Sigmoid colon (tissue), 7 donors: ENCODE measurements around the gene HK3. TPM values are rescaled to one million over a fixed set of nuclear protein-coding genes. Genes with fewer than 3 reads are reported as not detected.

ENCODE experiments used
- DNase-seq: peaks from one replicate; pipeline ENCODE4 v3.0.0-alpha.2; 2019
- H3K27ac ChIP-seq, 4 donors: fragments of 200-600 bp; sonication (generic); one replicate each; pipeline ENCODE4 v1.5.1; 2016 to 2019; ENCODE audit warnings: mild to moderate bottlenecking in 1 of 4
- H3K27me3 ChIP-seq, 3 donors: fragments of 200-600 bp; sonication (generic); one replicate each; pipeline ENCODE4 v1.5.1; 2019; ENCODE audit warnings: mild to moderate bottlenecking in 1 of 3
- H3K36me3 ChIP-seq, 4 donors: fragments of 200-600 bp; sonication (generic); one replicate each; pipeline ENCODE4 v1.5.1; 2016 to 2019
- H3K4me1 ChIP-seq, 4 donors: fragments of 200-600 bp; sonication (generic); one replicate each; pipeline ENCODE4 v1.5.1; 2017 to 2019
- H3K4me3 ChIP-seq, 4 donors: fragments of 200-600 bp; sonication (generic); one replicate each; pipeline ENCODE4 v1.5.1; 2017 to 2019; ENCODE audit warnings: mild to moderate bottlenecking in 2 of 4, moderate library complexity in 1 of 4
- H3K9me3 ChIP-seq, 4 donors: fragments of 200-600 bp in 3 of 4; sonication (generic) in 3 of 4; one replicate each; pipeline versions ENCODE4 v1.5.1 to v1.6.1; 2013 to 2019
- EP300 ChIP-seq, 4 donors: sonication (generic); formaldehyde crosslinking; IDR thresholded peaks; one replicate each; pipeline ENCODE4 v1.6.1; 2017; ENCODE audit warnings: antibody characterized with exemption in 4 of 4
- POLR2A ChIP-seq, 2 donors: fragments of 450-650 bp; IDR thresholded peaks; one replicate each; pipeline ENCODE4 v1.6.1; 2016; ENCODE audit warnings: antibody characterized with exemption in 2 of 2, mild to moderate bottlenecking in 2 of 2, moderate library complexity in 2 of 2
- POLR2AphosphoS5 ChIP-seq, 4 donors: sonication (generic); formaldehyde crosslinking; IDR thresholded peaks; one replicate each; pipeline ENCODE4 v1.6.1; 2017; ENCODE audit warnings: antibody characterized with exemption in 4 of 4
- WGBS, 2 donors: extraction: QIAGEN DNeasy Blood & Tissue Kit; methylation state at CpG; one replicate each; pipeline ENCODE4 v1.1.7; 2013; 5-methylcytosine and 5-hydroxymethylcytosine counted together
- intact Hi-C: fragments of 100-400 bp; cut with DNase I; formaldehyde crosslinking; loops from one replicate; pipeline ENCODE4 v1.15.1; 2023
- polyA plus RNA-seq, 3 donors: library from polyadenylated mRNA; stranded (reverse); fragments of 200-250 nt; gene quantifications; one replicate each; pipeline ENCODE4 v1.2.3, GENCODE V29; 2013
- total RNA-seq, 4 donors: library from RNA; depleted of rRNA; stranded (reverse); fragments of >200 nt; gene quantifications; one replicate each; pipeline ENCODE4 v1.1.0, GENCODE V29; 2016
- TF ChIP-seq, protein P1 (sequence below), 4 experiments: fragments of 450-650 bp in 3 of 4; fragments of 200-600 bp in 1 of 4; IDR thresholded peaks; one replicate each; pipeline ENCODE4 v1.5.1; 2016 to 2019; ENCODE audit warnings: antibody characterized with exemption in 4 of 4, mild to moderate bottlenecking in 3 of 4, moderate library complexity in 2 of 4
- donor health status: healthy with polysubstance abuse.
- donor health status: Bipolar disorder and iron deficiency.
- donor health status: healthy.

The HK3 gene
- total and polyA plus RNA-seq, 7 donors, result 1.8 to 12.8 (median 8.6) TPM

DNA sequence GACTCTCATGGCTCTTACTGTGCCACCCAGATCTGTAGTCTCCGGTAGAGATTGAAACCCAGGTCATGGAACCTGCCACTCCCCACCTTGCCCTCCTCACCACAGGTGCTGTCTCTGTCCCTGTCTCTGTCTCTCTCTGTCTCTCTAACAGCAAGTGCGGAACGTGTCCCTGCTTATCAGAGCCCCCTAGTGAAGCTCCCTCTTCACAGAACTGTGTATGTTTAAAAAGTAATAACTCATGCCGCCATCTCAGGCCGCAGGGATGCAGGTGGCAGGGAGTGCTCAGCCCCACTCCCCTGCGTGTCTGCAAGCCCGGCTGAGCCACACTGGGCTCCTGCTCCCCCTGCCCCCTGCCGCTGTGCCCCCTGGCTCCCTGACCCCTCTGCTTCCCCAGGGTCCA is 45.0 kb downstream of the HK3 start:
- Histone ChIP-seq H3K4me1 (no peaks in the 10 kb centered on the region), H3K4me3 (no peak overlapping the region), H3K27me3 (peaks cover 0 to 35% (median 21%) of the 10 kb centered on the region in 3 donors), H3K9me3 (no peaks in the 10 kb centered on the region), H3K27ac (no peak overlapping the region), H3K36me3 (no peaks in the 10 kb centered on the region)
- intact Hi-C loops, result no loop called here
- DNase-seq, result no peak
- WGBS, 2 donors, result 47 to 55% methylated on average over 8 of the region's 8 CpGs
- TF ChIP-seq POLR2A (IDR thresholded peaks at IDR 0.05) (no peak), POLR2AphosphoS5 (IDR thresholded peaks at IDR 0.05) (no peak)
- TF ChIP-seq, protein P1, sequence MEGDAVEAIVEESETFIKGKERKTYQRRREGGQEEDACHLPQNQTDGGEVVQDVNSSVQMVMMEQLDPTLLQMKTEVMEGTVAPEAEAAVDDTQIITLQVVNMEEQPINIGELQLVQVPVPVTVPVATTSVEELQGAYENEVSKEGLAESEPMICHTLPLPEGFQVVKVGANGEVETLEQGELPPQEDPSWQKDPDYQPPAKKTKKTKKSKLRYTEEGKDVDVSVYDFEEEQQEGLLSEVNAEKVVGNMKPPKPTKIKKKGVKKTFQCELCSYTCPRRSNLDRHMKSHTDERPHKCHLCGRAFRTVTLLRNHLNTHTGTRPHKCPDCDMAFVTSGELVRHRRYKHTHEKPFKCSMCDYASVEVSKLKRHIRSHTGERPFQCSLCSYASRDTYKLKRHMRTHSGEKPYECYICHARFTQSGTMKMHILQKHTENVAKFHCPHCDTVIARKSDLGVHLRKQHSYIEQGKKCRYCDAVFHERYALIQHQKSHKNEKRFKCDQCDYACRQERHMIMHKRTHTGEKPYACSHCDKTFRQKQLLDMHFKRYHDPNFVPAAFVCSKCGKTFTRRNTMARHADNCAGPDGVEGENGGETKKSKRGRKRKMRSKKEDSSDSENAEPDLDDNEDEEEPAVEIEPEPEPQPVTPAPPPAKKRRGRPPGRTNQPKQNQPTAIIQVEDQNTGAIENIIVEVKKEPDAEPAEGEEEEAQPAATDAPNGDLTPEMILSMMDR (IDR thresholded peaks at IDR 0.05), result no peak

DNA sequence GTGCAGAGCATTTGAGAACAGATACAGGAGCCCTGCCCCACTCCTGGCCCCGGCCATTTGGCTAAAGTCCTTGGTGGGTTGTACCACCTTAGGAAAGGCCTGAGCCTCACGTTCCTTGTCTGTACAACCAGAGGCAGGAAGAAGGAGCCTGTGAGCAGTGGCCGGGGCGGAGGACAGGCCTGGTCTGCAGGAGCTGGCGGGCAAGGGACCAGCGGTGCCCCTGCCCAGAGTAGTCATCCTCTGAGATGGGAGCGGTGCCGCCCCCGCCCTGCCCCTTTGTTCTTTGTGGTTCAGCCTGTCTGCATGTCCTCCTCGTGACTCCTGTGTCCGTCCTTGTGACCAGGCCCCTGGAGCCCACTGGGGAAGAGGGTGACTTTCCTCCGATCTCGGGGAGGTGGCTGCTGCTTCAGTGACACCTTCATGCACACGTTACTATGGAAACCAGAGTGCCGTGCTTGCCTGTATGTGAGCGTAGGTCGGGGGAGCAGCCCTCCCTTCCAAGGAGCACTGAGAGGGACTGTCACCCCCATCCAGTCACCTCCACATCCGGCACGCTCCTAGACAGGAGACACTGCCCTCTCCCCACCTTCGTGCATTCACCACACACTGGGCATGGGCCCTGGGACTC is 45.9 kb downstream of the HK3 start:
- Histone ChIP-seq H3K9me3 (no peaks in the 10 kb centered on the region), H3K4me3 (no peak overlapping the region), H3K27me3 (peaks cover 0 to 44% (median 30%) of the 10 kb centered on the region in 3 donors), H3K27ac (no peak overlapping the region), H3K4me1 (no peaks in the 10 kb centered on the region), H3K36me3 (no peaks in the 10 kb centered on the region)
- TF ChIP-seq POLR2AphosphoS5 (IDR thresholded peaks at IDR 0.05), result no peak
- TF ChIP-seq POLR2A (IDR thresholded peaks at IDR 0.05), result no peak
- no peak for TF ChIP-seq EP300 (IDR thresholded peaks at IDR 0.05)
- TF ChIP-seq, protein P1 (IDR thresholded peaks at IDR 0.05), result no peak
- 66 to 74% methylated on average over 20 of the region's 20 CpGs for WGBS, 2 donors
- no peak for DNase-seq
- intact Hi-C loops, result no loop called here

- DNase-seq, result no peak
- no peaks in the 10 kb centered on the region for H3K36me3 ChIP-seq
- TF ChIP-seq, protein P1 (IDR thresholded peaks at IDR 0.05), result no peak
- TF ChIP-seq POLR2A (IDR thresholded peaks at IDR 0.05), result no peak
- TF ChIP-seq EP300 (IDR thresholded peaks at IDR 0.05), result no peak
- no peak for TF ChIP-seq POLR2AphosphoS5 (IDR thresholded peaks at IDR 0.05)
- H3K4me3 ChIP-seq, result no peak overlapping the region
- H3K9me3 ChIP-seq, result no peaks in the 10 kb centered on the region
- H3K27ac ChIP-seq, result no peak overlapping the region
- intact Hi-C loops, result no loop called here
- H3K4me1 ChIP-seq, result no peaks in the 10 kb centered on the region
- WGBS, 2 donors, result 45 to 71% methylated on average over 17 of the region's 17 CpGs
- peaks cover 0 to 56% (median 42%) of the 10 kb centered on the region in 3 donors for H3K27me3 ChIP-seq
Observed at GRCh38 chr5:176851871-176852658, 47.1 kb downstream of the HK3 start.

- no peak for DNase-seq
- Histone ChIP-seq H3K27ac (no peak overlapping the region), H3K4me3 (no peak overlapping the region), H3K36me3 (no peaks in the 10 kb centered on the region), H3K27me3 (peaks cover 0 to 62% (median 49%) of the 10 kb centered on the region in 3 donors), H3K9me3 (no peaks in the 10 kb centered on the region), H3K4me1 (no peaks in the 10 kb centered on the region)
- WGBS, 2 donors, result 26 to 68% methylated on average over 12 of the region's 12 CpGs
- intact Hi-C loops, result no loop called here
- TF ChIP-seq, protein P1 (IDR thresholded peaks at IDR 0.05), result no peak
Observed at GRCh38 chr5:176851380-176851779, 47.8 kb downstream of the HK3 start.
